ENCODE data around the gene MYO1G.

GRCh38 chr7:44935016-44935415 is 43.8 kb downstream of the MYO1G start:
- TF ChIP-seq CTCF (IDR thresholded peaks at IDR 0.05) (no peak), POLR2A (IDR thresholded peaks at IDR 0.05) (no peak)

All from Peyer's patch (tissue), 4 donors.